ENCODE data around the gene CENPF. TPM values are rescaled to one million over a fixed set of nuclear protein-coding genes. Genes with fewer than 3 reads are reported as not detected.

Gene CENPF
- polyA plus RNA-seq, 1 donor = 22.4 TPM

Other genes with a start within 250 kb of the CENPF start
- 12.8 TPM for gene PTPN14, start 51.6 kb upstream of the CENPF start, polyA plus RNA-seq (ENCODE audit: insufficient read length)

Data from hindlimb muscle (tissue), 1 donor.